Glutamatergic neuron (in vitro differentiated cells): ENCODE measurements around the gene ZNF335. TPM values are rescaled to one million over a fixed set of nuclear protein-coding genes. Genes with fewer than 3 reads are reported as not detected.
A peak's percentile ranks its signal among the peaks of the same experiment; 100 is the strongest.

ENCODE experiments used
- DNase-seq: peaks from one replicate; pipeline ENCODE4 v3.0.0; 2022
- H3K27ac Mint-ChIP-seq: one replicate; pipeline ENCODE4 v1.8.0; 2020; ENCODE audit warnings: mild to moderate bottlenecking, mixed read lengths, inconsistent platforms; ENCODE audit not compliant: unreplicated experiment
- H3K27me3 Mint-ChIP-seq: one replicate; pipeline ENCODE4 v1.8.0; 2020; ENCODE audit warnings: mild to moderate bottlenecking, moderate library complexity, mixed read lengths, inconsistent platforms; ENCODE audit not compliant: unreplicated experiment
- H3K36me3 Mint-ChIP-seq: one replicate; pipeline ENCODE4 v1.8.0; 2020; ENCODE audit warnings: mild to moderate bottlenecking, mixed read lengths, inconsistent platforms; ENCODE audit not compliant: unreplicated experiment
- H3K4me1 Mint-ChIP-seq: one replicate; pipeline ENCODE4 v1.8.0; 2020; ENCODE audit warnings: mild to moderate bottlenecking, low read depth, mixed read lengths, inconsistent platforms; ENCODE audit not compliant: unreplicated experiment
- H3K4me3 Mint-ChIP-seq: one replicate; pipeline ENCODE4 v1.8.0; 2020; ENCODE audit warnings: mild to moderate bottlenecking, mixed read lengths, inconsistent platforms; ENCODE audit not compliant: unreplicated experiment
- H3K9me3 Mint-ChIP-seq: one replicate; pipeline ENCODE4 v1.8.0; 2020; ENCODE audit warnings: mild to moderate bottlenecking, moderate library complexity, mixed read lengths, inconsistent platforms; ENCODE audit not compliant: unreplicated experiment
- total RNA-seq: library from RNA; stranded (reverse); fragmentation: NEBNext Ultra II Directional; extraction: Animal tissue kit (Norgen Biotek cat#: 25700); gene quantifications from one replicate; pipeline ENCODE4 v1.2.1, GENCODE V29; 2021; ENCODE audit not compliant: unreplicated experiment
- TF ChIP-seq, protein P1 (sequence below): fragments of 200-600 bp; sonication (generic); IDR thresholded peaks from one replicate; pipeline ENCODE4 v1.5.0; 2021; ENCODE audit not compliant: partially characterized antibody, unreplicated experiment

The ZNF335 gene
- total RNA-seq, 1 donor from 2014 or later, result 23.1 TPM

DNA sequence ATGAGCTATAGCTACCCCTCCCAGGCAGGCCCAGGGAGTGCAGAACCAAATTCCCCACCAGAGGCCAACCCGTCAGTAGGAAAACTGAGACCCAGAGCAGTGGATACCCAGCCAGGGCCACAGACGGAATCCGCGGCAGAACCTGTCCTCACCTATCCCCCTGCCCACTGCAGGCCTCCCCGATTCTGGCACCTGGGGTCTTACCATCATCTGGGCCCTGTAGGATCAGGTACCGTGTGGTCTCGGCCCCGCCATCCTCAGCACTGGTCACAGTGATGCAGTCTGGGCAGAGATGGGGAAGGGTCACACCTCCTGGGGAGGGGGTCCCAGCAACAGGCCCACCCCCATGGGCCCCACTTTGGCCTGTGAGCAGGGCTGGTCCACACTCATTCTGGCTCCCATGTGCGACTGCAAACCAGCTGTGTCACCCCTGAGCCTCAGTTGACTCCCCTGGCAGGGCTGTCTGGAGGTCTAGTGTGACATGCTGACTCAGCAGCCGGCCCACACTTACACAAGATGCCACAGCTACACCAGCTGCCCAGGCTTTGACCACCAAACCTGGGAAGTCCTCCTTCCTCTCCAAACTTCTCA is 3.8 kb downstream of the ZNF335 start:
- Mint-ChIP-seq H3K36me3 (no peaks in the 10 kb centered on the region), H3K9me3 (peaks cover 9% of the 10 kb centered on the region), H3K4me3 (no peak overlapping the region), H3K4me1 (peaks cover 7% of the 10 kb centered on the region), H3K27ac (no peak overlapping the region), H3K27me3 (peaks cover 7% of the 10 kb centered on the region)
- no peak for DNase-seq
- TF ChIP-seq, protein P1, sequence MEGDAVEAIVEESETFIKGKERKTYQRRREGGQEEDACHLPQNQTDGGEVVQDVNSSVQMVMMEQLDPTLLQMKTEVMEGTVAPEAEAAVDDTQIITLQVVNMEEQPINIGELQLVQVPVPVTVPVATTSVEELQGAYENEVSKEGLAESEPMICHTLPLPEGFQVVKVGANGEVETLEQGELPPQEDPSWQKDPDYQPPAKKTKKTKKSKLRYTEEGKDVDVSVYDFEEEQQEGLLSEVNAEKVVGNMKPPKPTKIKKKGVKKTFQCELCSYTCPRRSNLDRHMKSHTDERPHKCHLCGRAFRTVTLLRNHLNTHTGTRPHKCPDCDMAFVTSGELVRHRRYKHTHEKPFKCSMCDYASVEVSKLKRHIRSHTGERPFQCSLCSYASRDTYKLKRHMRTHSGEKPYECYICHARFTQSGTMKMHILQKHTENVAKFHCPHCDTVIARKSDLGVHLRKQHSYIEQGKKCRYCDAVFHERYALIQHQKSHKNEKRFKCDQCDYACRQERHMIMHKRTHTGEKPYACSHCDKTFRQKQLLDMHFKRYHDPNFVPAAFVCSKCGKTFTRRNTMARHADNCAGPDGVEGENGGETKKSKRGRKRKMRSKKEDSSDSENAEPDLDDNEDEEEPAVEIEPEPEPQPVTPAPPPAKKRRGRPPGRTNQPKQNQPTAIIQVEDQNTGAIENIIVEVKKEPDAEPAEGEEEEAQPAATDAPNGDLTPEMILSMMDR, result no peak

- Mint-ChIP-seq H3K4me3 (no peak overlapping the region), H3K36me3 (no peaks in the 10 kb centered on the region), H3K9me3 (peaks cover 8% of the 10 kb centered on the region), H3K27me3 (peaks cover 7% of the 10 kb centered on the region), H3K27ac (no peak overlapping the region), H3K4me1 (peaks cover 6% of the 10 kb centered on the region)
- TF ChIP-seq, protein P1, result no peak
- DNase-seq, result no peak
Measured at GRCh38 chr20:45967551-45968080, 4.4 kb downstream of the ZNF335 start.

DNA sequence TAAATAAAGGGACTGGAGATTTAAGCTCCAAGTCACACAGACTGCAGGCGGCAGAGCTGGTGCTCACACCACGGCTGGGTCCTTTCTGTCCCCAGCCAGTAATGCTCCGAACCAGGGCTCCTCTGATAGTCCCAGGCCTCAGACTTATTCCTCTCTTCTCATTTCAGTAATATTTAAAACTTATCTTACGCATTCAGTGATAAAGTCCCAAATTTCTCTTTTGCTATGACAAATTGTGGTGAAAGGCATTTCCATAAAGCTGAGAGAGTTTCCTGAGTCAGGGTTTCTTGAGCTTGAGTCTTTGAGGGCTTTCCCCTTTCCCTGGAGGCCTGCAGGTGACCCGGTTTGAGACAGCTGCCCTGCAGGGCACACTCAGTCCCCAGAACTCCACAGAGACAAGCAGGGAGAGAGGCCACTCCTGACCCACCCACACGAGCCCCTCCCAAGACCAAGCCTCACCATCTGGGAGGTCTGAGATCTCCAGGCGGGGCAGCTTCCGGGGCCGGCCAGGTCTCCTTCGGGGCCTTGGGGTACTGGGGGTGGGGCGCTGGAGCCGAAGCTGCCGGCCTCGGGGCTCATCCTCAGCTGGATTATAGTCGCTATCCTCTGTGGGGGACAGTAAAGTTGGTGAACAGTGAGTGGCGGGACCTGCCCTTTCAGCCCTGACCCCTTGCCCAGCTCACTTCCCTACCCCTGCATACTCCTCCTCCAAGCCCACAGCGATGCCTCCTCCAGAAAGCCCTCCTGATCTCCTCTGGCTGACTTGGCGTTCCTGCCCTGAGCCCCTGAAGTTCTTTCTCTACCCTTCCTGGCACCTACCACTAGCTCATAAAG is 6.6 kb downstream of the ZNF335 start:
- DNase-seq, result no peak
- peaks cover 1% of the 10 kb centered on the region for H3K9me3 Mint-ChIP-seq
- TF ChIP-seq, protein P1, result no peak
- H3K27me3 Mint-ChIP-seq, result peaks cover 3% of the 10 kb centered on the region
- H3K4me1 Mint-ChIP-seq, result peaks cover 3% of the 10 kb centered on the region
- H3K27ac Mint-ChIP-seq, result no peak overlapping the region
- H3K36me3 Mint-ChIP-seq, result no peaks in the 10 kb centered on the region
- peak overlapping the region; percentile 49 for H3K4me3 Mint-ChIP-seq

DNA sequence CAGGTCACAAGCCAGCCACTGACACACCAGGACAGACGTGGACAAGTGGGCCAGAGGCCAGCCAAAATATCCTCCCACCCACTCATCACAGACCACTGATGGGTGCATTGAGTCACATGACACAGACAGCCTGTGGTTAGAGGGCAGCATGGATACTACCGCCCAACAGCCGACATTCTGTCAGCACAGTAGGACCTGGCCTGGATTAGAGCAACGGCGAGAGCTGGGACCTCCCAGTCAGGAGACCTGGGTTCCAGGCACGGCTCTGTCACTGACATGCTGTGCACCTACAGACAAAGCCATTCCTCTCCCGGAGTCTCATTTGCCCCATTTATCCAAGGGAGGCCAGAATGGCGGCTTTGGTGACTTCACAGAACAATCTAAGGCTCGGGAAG is 8.0 kb downstream of the ZNF335 start:
- Mint-ChIP-seq H3K4me3 (no peak overlapping the region), H3K9me3 (no peaks in the 10 kb centered on the region), H3K27me3 (peaks cover 1% of the 10 kb centered on the region), H3K4me1 (peaks cover 3% of the 10 kb centered on the region), H3K27ac (no peak overlapping the region), H3K36me3 (no peaks in the 10 kb centered on the region)
- TF ChIP-seq, protein P1, result no peak
- no peak for DNase-seq
